DOHH2 (cell line): Measurements from ENCODE around the gene TMEM258.

ENCODE experiments used
- CTCF ChIP-seq: fragments of 200-600 bp; sonication (generic); IDR thresholded peaks from one replicate; pipeline ENCODE4 v1.5.1; 2014; ENCODE audit warnings: antibody characterized with exemption, mild to moderate bottlenecking, low read depth, low read length; ENCODE audit not compliant: poor library complexity, severe bottlenecking
- EZH2phosphoT487 ChIP-seq: fragments of 200-600 bp; sonication (generic); IDR thresholded peaks from 2 replicates; pipeline ENCODE4 v1.6.1; 2017; ENCODE audit warnings: borderline replicate concordance, mild to moderate bottlenecking, antibody characterized with exemption, low read length, moderate library complexity, mixed read lengths

GRCh38 chr11:61839742-61840141 is 47.3 kb upstream of the TMEM258 start:
- TF ChIP-seq CTCF: no peak
- TF ChIP-seq EZH2phosphoT487: no peak
